Ramos (cell line): ENCODE measurements around the gene IL2RA.
"Not testable (repeated sequence)": the region's sequence is repeated elsewhere in the genome, so short reads cannot be mapped to it uniquely, and the experiment has no call there.

ENCODE experiments used
- in situ Hi-C: fragments of 300-500 bp; cut with MboI; formaldehyde crosslinking; loops from one replicate; pipeline ENCODE4 v1.14.3; 2022; ENCODE audit warnings: low sequenced_read_pairs; ENCODE audit not compliant: unreplicated experiment

The IL2RA gene

DNA sequence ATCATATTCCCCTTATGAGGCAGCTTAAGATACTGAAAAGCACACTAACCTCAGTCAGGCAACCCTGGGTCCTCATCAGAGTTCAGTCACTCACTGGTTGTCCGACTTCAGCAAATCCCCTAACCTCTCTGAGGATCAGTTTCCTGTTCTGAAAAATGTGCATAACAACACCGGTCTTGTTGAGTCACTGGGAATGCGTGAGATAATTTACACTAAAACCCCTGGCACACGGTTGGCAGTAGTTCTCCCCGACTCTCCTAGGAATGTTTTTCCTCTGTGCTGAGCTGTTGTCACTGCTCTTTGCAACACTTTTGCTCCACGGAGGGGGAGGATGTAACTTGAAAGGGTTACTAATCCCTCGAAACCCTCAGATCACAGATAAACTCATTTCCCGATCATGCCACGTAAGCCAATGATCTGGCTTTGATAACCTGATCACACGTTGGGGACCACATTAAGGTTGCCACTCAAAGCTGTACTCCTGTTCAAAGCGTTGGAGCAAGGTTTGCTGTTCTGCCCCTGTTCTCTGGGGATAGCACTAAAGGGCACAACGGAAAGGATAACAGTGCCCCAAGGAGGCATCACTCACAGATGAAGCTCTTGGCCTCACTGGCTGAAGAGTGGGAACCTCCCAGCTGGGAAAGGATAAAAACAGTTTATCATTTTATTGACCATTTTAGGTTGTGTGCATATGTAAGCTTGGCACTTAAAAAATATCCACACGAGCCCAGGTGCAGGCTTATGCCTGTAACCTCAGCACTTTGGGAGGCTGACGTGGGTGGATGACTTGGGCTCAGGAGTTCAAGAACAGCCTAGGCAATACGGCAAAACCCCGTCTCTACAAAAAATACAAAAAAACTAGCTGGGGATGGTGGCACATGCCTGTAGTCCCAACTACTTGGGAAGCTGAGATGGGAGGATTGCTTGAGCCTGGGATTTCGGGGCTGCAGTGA lies 21.6 kb upstream of the IL2RA start:
- in situ Hi-C loops: no loop called here

DNA sequence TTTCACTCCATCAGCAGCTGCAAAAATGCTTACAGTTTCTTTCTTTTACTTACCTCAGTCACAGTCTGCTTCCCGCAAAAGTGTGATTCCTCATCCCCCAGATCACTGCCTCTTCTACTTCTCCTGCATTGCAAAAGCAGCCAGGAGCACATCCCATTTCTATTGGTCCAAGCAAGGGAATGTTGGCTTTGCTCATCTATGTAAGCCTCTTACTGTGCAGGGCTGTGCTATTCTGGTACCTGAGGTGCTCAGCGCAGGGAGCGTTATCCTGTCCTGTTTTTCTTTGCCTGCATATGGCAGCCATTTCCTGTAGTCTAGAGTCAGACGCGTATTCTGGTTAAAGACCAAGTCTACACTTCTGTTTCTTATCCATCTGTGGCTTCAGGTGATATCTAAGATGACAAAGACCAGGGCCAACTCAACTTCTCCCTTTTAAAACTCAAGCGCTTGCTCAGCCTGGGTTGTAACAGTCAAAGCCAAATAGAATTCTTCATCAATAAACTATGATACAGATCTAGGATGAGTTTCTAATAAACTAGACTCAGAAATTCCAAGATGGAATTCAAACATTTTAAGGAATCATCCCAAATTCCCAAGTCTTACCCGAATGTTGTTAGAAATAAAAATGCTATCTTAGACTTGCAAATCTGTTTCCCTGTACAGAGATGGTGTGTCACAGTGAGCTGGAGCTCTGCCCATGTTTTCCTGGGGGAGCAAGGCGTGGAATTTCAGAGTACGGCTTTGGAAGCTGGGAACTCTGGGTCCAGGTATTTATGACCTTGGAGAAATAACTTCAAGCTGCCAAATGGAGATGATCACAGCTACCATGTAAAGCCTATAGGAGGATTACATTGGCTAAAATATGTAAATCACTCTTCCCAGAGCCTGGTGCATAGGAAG lies 20.6 kb upstream of the IL2RA start:
- in situ Hi-C loops: no loop called here

DNA sequence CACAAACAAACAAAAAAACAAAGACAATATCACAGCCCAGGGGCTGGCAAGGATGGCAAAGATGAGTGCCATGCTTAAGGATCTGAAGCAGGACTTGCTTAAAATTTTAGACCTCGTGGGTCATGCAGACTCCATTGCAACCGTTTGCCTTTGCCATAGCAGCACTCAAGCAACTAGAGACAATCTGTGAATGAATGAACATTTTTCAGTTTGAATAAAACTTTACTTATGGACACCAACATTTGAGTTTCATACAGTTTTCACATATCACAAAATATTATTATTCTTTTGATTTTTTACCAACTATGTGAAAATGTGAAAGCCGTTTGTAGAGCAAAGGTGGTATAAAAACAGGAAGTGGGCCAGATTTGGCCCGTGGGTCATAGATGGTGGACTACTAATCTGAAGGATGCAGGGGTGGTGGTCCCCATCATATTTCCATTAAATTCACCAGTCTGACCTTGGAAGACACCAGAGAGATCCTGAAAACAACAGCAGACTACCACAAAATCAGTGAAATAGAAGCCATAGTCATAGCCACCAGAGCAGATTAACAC lies 18.3 kb upstream of the IL2RA start:
- in situ Hi-C loops: no loop called here

DNA sequence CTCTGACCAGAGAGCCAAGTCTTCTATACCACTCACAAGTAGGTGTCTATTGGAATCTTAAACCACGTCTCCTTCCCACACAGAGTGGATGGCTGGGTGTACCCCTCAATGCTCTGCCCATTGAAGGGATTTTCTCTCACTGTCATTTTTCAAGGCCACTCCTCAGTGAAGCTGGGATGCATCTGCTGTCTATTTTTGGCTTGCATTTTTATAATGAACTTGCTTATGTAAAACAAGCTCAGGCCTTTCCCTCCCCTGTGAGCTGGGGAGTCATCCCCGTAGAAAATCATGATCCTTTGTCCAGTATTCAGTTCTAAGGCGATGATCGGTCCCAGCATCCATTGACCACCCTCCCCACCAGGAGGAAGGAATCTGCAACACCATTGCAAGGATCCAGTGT lies 16.9 kb upstream of the IL2RA start:
- in situ Hi-C loops: no loop called here

DNA sequence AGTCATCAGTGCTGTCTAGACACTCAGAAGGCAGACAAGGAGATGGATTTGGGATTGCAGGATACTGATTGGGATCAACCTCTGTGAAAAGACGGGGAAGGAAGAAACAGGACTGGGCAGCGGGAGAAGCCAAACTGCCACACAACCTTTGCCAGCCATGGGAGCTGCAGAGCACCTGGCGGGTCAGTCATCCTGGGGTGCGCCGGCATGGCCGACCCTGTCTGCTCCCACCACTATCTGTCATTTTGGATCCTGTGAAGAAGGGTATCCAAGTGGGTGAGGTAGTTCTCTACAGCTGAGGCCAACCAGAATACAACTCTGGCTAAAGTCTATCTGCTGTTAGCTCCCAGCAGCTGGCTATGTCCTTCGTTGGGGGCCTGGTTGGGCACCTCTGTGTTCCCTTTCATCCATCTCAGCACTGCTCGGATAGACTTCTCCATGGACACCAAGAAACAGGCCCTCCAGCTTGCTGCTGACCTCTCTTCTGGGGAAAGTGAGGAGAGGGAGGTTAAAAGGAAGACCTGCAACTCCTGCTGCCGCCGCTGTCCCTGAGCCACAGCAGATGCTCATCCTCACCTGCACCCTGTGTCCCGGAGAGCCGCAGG lies 15.0 kb upstream of the IL2RA start:
- in situ Hi-C loops: no loop called here

DNA sequence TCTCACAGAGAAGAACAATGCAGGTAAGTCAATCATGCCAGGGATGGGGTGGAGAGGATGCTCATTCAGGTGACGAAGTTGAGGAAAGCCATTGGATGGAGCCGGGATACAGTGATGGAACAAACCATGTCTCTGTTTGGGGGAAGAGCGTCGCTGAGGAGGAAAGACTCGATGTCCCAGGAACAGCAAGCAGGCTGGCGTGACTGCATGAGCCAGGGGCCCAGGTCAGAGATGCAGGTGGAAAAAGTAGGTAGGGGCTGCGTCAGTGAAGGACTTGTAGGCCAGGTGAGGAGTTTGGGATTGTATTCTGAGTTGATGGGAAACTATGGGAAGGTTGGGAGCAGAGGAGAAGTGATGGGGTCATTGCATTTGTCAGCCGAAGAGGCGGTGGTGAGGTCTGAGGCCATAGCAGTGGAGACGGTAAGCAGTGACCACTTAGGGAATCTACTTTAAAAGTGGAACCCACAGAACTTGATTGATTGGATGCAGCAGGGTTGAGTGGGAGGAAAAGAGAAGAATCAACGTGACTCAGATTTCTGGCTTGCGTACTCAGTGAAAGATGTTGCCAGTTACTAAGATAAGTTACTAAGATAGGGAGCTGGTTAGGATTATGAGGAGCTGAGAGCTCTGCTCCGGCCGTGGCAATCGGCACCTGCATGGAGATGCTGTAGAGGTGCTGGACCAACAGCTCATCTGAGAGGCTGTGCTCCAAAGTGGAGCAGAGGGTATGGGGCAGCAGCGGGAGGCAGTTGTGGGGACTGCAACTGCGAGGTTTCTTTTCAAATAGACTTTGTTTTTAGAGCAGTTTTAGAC lies 12.5 kb upstream of the IL2RA start:
- in situ Hi-C loops: no loop called here

DNA sequence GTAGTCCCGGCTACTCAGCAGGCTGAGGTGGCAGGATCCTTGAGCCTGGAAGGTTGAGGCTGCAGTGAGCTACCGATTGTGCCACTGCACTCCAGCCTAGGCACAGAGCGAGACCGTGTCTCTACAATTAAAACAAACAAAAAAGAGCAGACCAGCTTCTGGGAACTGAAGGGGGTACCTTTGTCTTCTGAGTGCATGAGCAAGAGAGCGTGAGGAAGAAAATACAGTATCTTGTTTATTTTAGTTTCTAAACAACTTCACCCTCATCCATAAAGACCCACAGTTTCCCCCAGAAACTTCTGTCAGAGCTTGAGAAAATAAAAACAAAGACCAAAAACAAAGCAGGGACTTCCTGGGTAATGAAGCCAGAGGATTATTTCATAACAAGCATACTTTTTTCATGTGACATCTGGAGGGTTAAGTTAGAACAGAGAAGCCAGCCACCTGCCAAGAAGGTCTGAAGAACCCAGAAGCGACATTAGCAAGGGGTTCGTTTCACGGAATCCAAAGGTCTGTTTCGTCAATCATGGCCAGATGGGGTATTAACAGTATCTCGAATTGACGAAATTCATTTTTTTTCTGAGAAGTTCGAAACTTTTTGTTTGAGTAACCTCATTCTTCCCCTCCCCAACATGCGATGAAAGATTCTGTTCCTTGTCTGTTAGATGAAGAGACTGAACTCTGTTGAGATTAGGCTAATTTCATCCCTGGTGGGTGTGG lies 10.2 kb upstream of the IL2RA start:
- in situ Hi-C loops: no loop called here

DNA sequence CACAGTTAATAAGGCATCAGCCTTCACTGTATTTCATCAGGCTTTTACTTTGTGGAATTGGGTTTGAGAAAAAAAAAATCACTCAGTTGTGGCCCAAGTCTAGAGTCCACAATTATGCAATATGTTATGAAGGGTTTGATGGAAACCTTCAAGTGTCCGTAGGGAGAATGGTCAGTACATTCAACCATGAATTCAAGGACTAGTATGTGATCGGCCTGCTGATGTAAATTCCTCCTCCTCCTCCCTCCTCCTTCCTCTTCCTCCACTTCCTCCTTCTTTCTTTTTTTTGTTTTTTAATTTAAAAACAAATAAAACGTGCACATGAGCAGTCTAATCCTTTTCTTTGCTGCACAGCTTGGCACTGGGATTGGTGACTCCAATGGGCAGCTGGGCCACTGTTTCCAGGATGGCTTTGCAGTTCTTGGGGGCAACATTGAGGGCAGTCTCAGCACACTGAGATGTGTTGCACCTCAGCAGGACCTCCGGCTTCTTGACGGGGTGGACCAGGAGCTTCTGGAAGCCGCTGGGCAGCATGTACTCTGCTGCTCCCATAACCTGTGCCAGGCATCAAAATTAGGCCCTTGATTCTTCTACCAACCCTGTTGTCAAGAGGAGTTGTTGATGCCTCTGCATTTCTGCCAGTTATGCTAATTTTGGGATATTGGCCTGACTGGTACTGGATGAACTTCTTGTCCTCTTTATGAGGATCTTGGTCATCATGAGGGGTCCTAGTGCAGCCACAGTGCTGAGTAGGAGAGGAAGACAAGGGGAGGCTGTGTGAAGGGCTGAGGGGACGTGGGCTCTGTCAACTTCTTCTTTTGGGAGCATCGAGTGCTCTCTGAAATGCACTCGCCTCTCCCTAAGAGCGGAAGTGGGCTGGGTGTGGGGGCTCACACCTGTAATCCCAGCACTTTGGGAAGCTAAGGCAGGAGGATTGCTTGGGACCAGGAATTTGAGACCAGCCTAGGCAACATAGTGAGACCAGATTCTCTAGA lies 9.3 kb upstream of the IL2RA start:
- in situ Hi-C loops: no loop called here

DNA sequence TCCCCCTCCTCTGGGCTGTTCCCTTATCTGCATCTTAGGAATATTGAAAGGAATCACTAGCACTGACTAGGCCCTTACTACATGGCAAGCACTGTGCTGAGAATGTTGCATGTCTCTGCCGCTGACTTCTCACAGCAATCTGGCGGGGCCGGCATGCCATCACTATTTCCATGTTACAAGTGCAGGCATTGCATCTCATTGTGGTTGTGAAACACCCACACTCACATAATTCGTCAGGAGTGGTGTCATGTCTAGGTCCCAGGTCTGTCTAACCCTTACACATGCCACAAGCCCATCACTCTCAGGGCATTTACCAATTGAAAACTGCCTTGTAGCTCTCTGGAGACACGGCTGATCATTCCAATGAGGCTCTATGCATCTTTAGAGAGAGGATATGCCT lies 8.5 kb upstream of the IL2RA start:
- in situ Hi-C loops: no loop called here

DNA sequence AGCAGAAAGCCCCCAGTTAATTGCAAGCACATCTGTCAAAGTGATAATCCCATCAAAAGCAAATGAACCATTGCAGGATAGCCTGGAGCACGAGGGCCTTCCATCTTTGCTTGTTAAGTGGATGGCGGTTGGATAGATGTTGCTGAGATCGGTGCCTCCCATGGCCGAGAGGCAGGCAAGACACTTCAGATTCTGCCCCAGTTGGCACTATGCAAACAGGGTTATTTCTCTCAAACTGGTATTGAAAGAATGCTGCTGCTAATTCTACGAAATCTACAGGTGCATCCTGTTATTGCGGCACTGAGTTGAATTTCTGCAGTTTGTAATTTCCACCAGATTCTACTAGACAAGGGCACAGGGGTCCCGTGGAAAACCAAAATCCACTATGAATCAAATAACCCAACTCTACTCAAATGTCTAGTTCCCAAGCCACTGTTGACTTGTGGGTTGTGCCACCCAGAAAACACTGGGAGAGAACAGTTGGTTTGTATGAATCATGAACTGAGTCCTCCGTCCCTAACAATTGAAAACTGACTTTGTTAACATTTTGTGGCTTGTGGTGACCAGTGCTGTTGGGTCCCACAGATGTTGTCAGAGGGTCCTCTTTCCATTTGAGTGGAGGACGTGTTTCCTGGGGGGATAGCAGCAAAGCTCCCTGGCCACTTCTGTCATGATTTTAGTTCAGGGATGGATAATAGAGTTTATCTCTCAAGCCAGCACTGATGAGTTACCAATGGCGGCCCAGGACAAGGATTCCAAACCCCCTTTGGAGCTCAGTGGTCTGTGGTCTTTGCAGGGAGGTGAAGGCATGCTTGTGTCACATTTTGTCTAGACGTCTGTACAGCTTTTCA lies 7.1 kb upstream of the IL2RA start:
- in situ Hi-C loops: no loop called here

DNA sequence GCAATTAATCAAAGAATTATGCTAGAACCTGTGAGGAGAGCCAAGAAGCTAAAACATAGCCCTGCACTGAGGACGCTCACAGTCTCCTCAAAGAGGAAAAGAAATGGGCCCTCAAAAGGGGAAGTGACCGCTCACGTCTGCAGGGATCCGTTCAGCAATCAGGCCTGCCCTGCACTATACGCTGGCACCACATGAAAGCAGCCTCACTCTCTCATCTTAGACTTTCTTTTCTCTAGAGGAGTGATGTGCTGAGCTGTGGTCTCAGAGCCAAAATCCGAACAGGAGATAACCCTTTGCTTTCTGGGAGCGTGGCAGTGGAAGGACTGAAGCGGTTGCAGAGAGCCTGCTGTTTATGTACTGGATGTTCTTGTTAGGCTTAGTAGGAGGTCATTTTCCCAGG lies 6.3 kb upstream of the IL2RA start:
- in situ Hi-C loops: no loop called here

DNA sequence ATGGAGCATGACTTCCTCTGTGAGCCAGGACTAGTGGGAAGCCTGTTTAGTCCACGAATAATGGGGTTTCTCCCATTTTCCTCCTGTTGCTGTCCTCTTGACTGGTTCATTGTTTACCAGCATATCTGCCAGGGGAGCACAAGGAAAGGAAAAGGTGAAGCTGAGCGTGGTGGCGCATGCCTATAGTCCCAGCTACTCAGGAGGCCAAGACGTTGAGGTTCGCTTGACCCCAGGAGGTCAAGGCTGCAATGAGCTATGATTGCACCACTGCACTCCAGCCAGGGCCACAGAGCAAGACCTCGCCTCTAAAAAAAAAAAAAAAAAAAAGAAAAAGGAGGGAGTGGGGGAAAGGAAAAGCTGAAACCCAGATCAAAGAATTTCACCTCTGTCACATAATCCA lies 5.8 kb upstream of the IL2RA start:
- in situ Hi-C loops: no loop called here

DNA sequence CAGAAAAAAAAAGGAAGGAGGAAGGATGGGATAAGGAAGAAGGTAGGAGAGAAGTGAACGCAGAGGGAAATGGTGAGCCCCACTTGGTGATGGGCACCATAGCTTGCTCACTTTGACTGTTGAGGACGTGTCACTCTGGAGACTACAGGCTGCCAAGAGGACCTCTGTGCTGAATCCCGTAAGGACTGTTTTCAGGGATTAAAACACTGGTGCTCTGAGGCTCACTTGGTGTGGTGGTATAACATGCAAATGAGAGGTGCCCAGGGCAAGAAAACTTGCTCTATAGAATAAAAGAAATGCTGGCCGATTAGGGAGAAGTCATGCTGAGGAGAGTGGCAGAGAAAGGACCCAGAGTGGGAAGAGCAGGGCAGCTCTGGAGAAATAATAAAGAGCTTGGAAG lies 5.3 kb upstream of the IL2RA start:
- in situ Hi-C loops: no loop called here

DNA sequence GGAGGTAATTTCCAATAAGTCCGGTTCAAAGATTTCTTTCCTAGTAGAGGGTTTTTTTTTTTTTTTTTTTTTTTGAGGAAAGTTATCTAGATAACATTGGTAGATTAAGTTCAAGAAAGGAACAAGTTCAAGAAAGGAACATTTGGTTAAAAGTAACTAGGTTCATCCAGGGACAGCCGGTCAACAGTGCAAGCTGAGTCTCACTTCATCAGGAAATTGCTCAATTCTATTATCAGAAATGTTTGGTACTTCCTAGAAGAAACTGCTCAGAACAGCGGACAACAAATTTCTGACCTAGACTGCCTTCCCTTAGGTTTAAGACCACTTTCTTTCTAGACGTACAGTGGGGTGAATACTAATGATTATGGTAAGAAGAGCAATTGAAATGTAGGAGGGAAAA lies 3.7 kb upstream of the IL2RA start:
- in situ Hi-C loops: no loop called here

DNA sequence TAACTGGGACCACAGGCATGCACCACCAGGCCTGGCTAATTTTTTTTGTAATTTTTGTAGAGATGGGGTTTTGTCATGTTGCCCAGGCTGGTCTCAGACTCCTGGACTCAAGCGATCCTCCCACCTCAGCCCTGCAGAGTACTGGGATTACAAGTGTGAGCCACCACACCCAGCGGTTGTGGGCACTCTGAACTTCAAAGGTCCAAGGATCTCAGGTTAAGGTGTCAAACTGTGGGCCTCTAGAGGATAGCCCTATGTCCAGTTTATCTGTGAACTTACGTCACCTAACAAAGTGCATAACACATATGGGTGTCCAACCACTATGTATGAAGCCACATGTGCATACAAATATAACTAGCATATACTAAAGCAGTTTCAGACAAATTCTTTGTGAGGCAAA lies 3.2 kb upstream of the IL2RA start:
- in situ Hi-C loops: no loop called here

DNA sequence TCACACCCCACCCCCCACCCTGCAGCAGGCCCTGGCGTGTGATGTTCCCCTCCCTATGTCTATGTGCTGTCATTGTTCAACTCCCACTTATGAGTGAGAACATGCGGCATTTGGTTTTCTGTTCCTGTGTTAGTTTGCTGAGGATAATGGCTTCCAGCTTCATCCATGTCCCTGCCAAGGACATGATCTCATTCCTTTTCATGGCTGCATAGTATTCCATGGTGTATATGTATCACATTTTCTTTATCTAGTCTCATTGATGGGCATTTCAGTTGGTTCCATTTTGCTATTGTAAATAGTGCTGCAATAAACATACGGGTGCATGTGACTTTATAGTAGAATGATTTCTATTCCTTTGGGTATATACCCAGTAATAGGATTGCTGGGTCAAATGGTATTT lies 2.6 kb upstream of the IL2RA start:
- in situ Hi-C loops: not testable (repeated sequence)

DNA sequence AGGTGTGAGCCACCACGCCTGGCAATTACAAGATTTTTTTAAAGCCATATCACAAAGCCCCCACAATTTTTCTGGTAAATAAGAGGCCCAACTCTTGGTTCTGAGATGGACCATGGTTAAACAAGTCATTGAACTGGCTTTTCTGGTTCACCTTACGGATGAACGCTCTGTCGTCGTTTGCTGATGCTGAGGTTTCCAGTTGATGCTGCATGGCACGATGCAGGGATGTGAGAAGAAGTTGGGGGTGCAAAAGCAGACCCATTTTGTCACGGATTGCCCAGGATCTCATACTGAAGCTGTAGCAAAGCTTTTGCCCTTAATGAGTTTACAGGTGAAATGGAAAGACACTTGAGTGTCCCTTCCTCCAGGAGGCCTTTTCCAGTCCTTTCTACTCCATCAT lies 2.0 kb upstream of the IL2RA start:
- in situ Hi-C loops: no loop called here
